Right forelimb (tissue), 1 donor: ENCODE results near the gene PRPF38A.

Experiments used
- DNase-seq: peaks from one replicate; pipeline ENCODE4 v3.0.0-alpha.2; 2018

PRPF38A gene

DNA sequence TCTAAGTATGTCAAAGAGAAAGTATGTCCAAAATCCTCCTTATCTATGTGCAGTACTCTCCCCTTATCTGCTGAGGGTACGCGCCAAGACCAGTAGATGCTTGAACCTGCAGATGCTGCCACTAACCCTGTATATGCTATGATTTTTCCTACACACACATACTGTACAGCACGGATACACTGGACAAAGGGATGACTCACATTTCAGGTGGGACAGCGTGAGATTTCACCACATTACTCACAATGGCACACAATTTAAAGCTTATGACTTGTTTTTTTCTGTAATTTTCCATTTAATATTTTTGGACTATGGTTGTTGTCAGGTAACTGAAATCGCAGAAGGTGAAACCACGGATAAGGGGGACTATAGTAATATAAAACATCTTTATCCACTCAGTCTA lies 4.3 kb upstream of the PRPF38A start:
- DNase-seq = no peak

DNA sequence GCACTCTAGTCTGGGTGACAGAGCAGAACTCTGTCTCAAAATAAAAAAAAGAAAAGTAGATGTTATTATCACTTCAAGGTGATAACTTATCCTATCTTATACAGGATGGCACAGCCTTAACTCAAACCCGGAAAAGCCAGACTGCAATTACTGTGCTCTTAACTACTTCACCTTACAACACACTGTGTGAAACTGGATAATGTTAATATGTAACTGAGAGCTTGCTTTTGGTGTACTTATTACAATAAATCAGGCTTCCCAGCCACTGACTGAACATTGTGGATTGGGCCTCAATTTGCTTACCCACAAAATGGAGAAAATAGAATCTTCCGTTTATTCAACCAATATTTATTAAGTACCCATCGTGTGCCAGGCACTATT lies 1.6 kb upstream of the PRPF38A start:
- no peak for DNase-seq

DNA sequence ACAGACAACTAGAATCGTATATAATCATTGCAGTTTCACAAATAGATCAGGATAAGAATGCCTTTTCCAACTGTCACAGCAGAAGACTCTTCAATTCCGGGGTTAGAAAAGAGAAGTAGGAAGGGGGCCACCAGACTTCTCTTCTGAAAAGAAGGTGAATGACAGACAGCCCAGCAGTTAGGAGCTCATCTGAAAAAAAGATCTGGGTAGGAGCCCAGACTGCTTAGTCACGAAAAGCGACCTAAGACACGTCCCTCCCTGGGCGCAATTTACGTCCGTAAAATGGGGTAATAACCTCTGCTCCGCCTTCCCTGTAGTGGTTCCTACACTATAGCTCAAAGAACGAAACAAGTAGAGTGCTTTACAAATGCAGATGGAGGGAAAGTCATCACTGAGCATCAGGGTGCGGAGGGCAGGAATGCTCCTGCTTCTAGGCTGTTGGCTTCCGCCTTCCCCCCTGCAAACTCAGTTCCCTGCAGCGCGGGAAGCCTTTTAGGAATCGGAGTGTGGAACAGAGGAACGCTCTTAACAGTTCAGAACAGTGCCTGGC lies 761 bp upstream of the PRPF38A start:
- DNase-seq = peak; percentile 47

DNA sequence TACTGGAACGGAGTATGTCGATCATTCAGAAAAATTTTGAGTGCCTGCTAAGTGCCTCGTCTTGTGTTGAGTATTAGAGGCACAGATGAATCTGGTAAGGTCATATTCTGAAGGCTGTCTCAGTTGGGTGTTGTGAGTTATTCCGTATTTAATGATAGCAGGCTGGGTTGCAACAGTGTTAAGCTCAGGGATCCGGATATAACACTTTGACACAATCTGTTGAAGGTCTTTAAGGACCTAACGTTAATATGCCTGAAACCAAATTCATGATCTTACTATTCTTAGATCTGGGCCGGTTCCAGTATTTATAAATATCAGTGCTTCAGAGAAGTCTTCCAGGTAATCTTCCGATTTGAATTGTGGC lies 555 bp downstream of the PRPF38A start:
- DNase-seq = no peak

DNA sequence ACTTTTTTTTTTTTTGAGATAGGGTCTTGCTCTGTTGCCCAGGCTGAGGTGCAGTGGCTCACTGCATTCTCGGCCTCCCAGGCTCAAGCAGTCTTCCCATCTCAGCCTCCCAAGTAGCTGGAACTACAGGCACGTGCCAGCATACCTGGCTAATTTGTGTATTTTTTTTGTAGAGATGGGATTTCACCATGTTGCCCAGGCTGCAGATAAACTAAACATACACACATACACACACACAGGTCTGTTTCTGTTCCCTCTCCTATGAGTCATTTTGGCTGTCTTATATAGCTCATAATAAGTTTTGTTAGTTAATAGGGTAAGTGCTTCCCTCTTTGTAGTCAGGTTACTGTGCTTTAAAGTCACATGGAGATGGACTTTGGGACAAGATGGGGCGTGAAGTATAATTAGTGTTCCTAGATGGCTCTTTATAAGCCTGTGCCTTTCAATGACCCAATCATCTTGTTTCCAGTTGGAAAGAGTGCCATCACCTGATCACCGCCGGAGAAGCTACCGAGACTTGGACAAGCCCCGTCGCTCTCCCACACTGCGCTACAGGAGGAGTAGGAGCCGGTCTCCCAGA lies 9.1 kb downstream of the PRPF38A start:
- no peak for DNase-seq

DNA sequence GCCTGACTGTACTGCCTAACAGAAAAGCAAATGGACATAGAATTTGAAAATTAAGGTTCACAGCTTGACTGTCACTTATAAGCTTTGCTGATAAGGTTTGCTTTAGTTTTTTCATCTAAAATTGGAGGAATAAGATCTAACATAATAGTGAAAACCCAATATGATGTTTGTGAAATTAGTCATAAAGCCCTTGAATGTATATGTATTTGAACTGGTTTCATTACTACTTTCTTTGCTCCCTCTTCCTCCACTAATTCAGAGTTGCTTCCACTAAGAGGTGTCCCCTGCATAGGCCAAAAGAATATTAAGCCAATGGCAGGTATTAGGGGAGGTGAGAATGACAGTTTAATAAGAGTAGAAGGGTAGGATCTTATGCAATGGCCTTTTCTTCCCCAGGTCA lies 10.5 kb downstream of the PRPF38A start:
- no peak for DNase-seq

DNA sequence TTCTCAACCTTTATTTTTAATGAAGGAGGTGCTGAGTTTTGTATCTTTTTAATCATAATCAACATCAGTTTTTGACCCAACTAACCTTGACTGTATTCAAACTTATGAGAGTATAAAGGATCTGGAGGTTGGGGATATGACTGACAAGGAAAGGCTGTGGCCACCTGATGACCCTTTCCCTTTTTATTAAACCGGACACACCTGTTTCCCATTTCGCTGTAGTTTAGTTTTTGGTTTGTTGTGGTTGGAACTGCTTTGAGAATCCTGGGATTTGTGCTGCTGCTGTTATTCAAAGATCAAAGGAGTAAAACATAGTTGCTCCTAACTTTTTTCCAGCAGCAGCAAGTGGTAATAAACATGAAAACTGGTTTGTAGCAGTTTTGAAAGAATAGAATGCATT lies 12.4 kb downstream of the PRPF38A start:
- DNase-seq = no peak

DNA sequence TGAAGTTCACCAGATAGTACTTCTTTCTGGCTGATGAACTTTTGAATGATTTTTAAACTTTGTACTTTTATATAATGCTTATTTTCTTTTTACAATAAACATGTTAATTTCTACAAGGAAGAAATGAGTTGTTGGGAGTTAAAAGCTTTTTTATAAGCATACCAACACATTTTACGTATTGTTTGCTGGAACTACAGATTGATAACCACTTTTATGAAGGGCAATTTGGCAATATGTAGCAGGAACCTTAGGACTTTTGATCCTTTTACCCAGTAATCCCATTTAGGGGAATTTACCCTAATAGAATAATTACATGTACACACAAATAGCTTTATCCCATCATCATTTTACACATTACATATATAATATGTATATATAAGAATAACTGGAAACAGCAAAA lies 16.3 kb downstream of the PRPF38A start:
- DNase-seq = no peak

DNA sequence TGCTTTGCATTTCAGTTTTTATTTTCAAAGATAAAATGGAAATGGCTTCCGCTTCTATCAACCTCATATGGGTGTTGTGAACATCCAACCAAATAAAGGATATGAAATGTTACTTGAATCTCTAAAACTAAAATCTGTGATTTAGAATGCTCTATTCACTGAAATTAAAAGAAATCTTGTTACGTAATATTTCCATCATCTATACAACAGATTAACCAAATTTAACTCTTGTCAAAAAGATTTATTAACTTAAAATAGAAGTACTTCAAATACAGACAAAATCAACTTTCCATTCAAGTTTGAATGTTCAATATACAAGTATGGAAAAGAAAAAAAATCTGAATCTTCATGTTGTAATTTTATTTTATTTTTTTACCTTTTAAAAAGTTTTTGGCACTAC lies 18.7 kb downstream of the PRPF38A start:
- DNase-seq = no peak

DNA sequence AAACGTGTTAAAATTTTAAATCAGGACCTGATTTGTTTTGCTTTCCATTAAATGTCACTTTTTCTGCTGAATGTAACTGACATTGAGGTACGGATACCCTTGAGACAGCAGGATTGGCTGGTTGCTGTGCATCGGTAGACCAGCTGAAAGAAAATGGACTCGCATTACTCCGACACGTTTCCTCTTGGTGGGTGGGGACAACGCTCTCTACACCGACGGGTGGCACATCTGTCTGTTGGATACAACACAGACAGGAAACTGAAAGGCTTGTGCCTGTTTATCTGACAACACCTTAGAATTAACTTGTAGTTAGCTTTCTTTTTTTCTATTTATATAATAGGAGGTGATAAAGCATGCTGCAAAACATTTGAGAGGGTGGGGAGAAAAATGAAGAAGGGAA lies 19.4 kb downstream of the PRPF38A start:
- DNase-seq = no peak

DNA sequence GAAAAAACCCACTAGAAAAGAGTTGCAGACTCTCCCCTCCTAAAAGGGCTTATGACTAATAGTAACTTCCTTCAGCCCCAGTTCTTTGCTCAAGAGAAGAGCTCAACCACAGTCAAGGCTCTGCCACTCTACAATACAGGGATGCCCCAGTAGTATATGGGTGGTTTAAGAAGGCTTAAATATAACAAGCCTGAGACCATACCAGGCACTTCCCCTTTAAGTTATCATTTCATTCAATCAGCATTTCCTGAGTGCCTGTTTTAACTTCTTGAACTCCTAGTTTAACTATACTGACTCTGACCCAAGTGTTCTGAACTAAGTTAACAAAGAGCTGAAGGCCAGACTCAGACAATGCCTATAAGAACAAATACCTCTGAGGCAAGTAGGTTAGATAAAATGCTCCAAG lies 19.8 kb downstream of the PRPF38A start:
- no peak for DNase-seq

DNA sequence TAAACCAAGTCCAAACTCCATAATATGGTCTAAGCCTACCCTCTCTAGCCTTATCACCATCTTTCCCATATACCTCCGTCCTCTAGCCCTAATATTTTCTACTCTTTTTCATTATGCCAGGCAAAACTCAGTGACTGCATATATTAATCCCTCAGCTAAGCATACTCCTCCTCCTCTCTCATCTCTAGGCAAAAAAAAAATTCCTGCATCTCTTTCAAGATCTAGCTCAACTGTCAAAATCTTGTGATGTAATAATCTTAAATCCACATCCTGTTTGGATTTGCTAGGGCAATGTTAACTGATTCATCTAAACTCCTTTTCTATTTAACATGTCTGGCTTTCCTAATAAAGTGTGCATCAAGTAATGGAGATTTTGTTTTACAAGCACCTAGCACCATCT lies 20.4 kb downstream of the PRPF38A start:
- DNase-seq = no peak

DNA sequence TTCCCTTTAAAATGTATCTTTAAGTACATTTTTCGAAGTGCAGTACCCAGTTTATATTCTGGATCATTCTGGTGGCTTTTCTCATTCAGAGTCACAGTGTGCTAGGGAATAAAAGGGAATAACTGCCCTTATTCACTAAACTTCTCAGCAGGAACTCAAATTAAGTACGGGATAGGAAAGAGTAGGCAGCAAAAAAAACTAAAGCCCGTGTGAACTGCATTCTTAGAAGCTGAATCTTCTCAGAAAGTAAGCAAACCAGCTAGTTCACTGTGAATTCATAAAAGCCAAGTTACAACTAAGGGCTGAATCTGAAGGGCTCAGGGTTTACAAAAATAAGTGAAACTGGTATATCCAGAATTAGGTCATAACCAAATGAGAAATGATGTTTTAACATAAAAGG lies 22.0 kb downstream of the PRPF38A start:
- DNase-seq = no peak

DNA sequence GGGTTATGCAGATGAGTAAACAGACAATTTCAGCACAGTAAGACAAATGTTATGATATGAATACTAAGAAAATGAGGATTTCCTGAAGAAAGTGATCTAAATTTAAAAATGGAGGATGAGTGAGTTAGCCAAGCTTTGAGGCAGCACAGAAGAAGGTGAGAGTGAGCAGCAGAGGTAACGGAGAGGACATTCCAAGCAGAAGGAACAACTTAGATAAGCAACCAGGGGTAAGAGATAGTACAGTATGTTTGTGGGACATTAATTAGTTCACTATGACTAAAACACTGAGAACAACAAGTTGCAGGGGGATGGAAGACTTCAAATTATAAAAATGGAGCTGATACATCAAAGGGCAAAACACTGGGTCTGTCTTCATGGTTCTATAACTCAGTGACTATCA lies 22.8 kb downstream of the PRPF38A start:
- no peak for DNase-seq

DNA sequence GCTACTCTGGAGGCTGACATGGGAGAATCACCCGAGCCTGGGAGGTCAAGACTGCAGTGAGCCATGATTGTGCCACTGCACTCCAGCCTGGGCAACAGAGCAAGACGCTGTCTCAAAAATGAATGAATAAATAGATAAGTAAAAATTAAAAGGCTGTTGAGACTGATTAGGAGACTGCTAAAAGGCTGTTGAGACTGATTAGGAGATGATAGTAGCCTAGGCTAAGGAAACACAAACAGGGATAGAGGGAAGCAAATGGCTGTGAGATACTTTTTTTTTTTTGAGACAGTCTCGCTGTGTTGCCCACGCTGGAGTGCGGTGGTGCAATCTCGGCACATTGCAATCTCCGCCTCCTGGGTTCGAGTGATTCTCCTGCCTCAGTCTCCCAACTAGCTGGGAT lies 28.4 kb downstream of the PRPF38A start:
- DNase-seq = no peak

DNA sequence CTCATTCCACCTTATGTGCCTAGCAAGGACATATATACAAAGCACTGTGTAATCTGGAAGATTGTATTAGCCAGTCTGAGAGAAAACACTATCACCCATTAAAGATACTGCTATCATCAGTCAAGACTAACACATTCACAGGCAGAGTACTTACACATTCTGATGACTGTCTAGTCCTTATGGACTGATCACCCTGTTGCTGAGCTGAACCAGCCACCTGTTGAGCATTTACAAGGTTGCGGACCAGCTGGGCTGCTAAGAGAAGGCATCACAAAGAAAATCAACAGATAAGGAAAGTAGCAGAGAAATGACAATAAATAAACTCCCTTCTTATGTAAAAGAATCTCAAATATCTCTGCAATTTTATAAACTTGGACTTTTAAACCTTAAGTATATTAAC lies 30.8 kb downstream of the PRPF38A start:
- no peak for DNase-seq

DNA sequence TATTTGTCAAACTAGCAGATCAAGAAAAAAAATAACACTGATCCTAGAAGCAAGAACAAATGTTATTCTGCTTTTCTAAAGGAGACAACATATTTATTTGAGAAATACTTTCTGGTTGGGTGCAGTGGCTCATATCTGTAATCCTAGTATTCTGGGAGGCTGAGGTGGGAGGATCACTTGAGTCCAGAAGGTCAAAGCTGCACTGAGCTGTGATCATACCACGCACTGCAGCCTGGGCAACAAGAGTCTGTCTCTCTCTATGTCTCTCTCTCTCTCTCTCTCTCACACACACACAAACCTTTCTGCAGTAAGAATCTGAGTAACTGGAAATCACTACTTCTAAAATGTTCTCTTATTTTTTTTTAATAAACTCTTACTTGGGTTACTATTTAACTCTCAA lies 31.2 kb downstream of the PRPF38A start:
- no peak for DNase-seq

DNA sequence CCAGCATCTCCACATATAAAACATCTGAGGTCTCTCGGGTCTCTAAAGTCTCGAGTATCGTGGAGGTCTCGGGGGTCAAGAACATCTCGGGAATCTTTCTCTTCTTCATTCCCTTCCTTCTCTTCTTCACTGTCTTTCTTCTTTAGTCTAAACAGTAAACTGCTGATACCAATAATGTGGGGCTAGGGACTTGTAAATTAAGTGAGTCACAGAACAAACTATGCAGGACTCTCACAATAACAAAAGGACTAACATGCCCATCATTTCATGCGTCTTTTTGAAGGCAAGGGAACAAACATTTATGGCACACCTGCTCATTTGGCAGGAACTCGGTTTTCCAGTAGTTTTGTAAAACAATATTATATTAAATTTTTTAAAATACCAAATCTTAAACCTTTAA lies 32.4 kb downstream of the PRPF38A start:
- no peak for DNase-seq

DNA sequence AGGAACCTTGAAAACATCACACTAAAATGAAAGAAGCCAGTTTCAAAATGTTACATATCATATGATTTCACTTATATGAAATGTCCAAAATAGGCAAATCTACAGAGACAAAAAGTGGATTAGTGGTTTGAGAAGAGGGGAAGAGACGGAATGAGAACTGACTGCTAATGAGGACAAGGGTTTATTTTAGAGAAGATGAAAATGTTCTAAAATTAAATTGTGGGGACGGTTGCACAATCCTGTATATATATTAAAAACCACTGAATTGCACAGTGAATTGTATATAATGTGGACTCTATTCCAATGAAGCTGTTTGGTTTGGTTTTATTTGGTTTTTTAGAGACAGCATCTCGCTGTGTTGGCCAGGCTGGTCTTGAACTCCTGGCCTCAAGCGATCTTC lies 35.6 kb downstream of the PRPF38A start:
- DNase-seq = no peak

DNA sequence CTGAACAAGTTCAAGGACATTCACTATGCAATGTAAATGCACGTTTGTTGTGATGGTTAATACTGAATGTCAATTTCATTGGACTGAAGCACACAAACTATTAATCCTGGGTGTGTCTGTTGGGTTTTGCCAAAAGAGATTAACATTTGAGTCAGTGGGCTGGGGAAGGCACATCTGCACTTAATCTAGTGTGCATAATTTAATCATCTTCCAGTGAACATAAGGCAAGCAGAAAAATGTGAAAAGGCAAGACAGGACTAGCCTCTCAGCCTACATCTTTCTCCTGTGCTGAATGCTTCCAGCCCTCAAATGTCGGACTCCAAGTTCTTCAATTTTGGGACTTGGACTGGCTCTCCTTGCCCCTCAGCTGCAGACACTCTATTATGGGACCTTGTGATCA lies 40.1 kb downstream of the PRPF38A start:
- DNase-seq = no peak

DNA sequence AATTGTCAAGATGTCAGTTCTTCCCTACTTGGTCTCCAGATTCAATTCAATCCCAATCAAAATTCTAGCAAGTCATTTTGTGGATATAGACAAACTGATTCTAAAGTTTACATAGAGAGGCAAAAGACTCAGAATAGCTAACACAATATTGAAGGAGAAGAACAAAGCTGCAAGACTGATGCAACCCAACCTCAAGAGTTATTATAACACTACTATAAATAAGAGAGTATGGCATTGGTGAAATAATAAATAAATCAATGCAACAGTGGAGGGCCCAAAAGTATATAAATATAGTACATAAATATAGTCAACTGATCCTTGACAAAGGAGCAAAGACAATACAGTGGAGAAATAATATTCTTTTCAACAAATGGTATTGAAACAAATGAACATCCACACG lies 49.7 kb downstream of the PRPF38A start:
- DNase-seq = no peak

DNA sequence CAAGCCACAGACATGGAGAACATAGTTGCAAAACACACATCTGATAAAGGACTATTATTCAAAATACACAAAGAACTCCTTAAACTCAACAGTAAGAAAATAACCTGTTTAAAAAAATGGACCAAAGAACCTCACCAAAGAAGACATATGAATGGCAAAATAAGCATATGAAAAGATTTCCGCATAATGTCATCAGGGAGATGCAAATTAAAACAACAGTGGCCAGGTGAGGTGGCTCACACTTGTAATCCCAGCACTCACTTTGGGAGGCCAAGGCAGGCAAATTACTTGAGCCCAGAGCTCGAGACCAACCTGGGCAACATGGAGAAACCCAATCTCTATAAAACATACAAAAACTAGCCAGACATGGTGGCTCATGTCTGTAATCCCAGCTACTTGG lies 50.4 kb downstream of the PRPF38A start:
- no peak for DNase-seq

DNA sequence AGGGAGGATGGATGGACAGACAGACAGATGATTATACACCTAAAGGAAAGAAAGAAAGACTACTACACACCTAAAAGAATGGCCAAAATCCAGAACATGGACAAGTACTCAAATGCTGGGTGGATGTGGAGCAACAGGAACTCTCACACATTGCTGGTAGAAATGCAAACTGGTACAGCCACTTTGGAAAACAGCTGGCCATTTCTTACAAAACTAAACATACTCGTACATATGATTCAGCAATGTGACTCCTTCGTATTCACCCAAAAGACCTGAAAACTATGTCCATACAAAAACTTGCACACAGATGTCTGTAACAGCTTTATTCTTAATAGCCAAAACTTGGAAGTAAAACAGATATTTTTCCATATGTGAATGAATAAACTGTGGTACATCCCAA lies 51.3 kb downstream of the PRPF38A start:
- no peak for DNase-seq

DNA sequence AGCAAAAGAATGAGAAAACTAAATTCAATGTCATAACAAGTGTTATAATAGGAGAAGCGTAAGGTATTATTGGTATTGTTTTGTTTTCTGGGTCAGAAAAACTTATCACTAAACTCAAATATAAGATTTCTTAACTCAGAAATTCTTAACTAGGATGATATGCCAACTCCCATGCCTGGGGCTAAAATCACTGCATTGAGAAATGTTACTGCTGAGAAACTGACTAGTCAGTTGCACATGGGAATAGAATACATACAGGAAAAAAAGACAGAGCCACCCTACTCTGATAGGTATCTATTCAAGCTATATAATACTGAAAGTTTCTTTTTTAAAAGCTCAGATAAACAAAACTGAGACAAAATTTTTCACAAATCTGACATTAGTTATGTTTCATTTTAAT lies 56.3 kb downstream of the PRPF38A start:
- no peak for DNase-seq

DNA sequence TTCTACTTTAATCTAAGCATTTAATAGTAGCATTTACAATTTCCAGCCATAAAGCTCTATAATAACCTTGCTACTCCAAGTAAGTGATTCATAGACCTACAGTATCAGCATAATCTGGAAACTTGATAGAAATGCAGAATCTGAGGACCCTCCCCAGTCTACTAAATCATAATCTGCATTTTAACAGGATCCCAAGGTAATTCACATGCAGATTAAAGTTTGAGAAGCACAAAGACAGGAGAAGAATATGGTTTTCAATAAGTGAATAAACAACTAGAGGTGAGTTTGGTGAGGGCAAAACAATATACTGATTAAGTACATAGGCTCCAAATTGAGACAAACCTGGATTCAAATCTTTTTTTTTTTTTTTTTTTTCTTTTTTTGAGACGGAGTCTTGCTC lies 57.4 kb downstream of the PRPF38A start:
- DNase-seq = no peak

DNA sequence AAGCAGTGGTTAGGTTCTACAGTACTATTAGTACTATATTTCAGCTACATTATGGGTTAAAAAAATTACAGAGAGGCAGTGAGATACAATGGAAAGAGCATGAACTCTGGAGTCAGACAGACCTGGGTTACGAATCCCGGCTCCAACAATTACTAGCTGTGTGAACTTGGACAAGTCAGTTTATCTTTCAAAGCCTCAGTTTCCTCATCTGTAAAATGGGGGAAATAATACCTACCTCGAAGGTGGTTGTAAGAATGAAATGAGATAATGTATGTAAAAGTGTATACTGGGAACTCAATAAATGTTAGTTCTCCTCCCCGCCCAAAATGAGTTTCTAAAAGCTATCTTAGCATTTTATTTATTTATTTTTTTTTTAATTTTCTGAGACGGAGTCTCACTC lies 59.5 kb downstream of the PRPF38A start:
- no peak for DNase-seq
